HepG2 (cell line): Measurements from ENCODE around the gene VAV2. TPM values are rescaled to one million over a fixed set of nuclear protein-coding genes. Genes with fewer than 3 reads are reported as not detected.
A peak's percentile ranks its signal among the peaks of the same experiment; 100 is the strongest.

Source experiments
- ASH2L ChIP-seq: fragments of 300-600, 200-600 bp; sonication (generic); IDR thresholded peaks from 2 replicates; pipeline ENCODE4 v1.7.0; 2017; ENCODE audit warnings: low read depth, mild to moderate bottlenecking, moderate library complexity, mixed read lengths, low read length; ENCODE audit not compliant: insufficient read length
- ATF3 ChIP-seq: sonication (generic); formaldehyde crosslinking; IDR thresholded peaks from 2 replicates; pipeline ENCODE4 v1.4.0; 2020; ENCODE audit warnings: missing genetic modification reagents
- CC2D1A ChIP-seq: sonication (generic); formaldehyde crosslinking; IDR thresholded peaks from 2 replicates; pipeline ENCODE4 v1.8.1; 2023; ENCODE audit warnings: mild to moderate bottlenecking, missing genetic modification reagents
- CERS6 ChIP-seq: sonication (generic); formaldehyde crosslinking; IDR thresholded peaks from 2 replicates; pipeline ENCODE4 v1.5.0; 2020; ENCODE audit warnings: missing genetic modification reagents
- DPF2 ChIP-seq: sonication (generic); formaldehyde crosslinking; IDR thresholded peaks from 2 replicates; pipeline ENCODE4 v1.4.0; 2020; ENCODE audit warnings: mild to moderate bottlenecking, low read depth, missing genetic modification reagents, borderline replicate concordance
- FOXO1 ChIP-seq: sonication (generic); formaldehyde crosslinking; IDR thresholded peaks from 2 replicates; pipeline ENCODE4 v1.4.0; 2020; ENCODE audit warnings: missing genetic modification reagents
- GPBP1L1 ChIP-seq: sonication (generic); formaldehyde crosslinking; IDR thresholded peaks from 2 replicates; pipeline ENCODE4 v1.5.0; 2020; ENCODE audit warnings: mild to moderate bottlenecking, missing genetic modification reagents
- NONO ChIP-seq, 2 experiments: fragments of 450-650 bp in 1 of 2; sonication (generic) in 1 of 2; formaldehyde crosslinking in 1 of 2; IDR thresholded peaks in 1 of 2; conservative IDR thresholded peaks in 1 of 2; 2 replicates each; pipeline versions ENCODE4 v1.6.1 to v1.8.0; 2017 to 2022; ENCODE audit warnings: mild to moderate bottlenecking in 1 of 2, missing genetic modification reagents in 1 of 2, moderate library complexity in 1 of 2
- SOX5 ChIP-seq: IDR thresholded peaks from 2 replicates; pipeline ENCODE4 v1.6.1; 2016; ENCODE audit warnings: borderline replicate concordance
- SP4 ChIP-seq: sonication (generic); formaldehyde crosslinking; IDR thresholded peaks from 2 replicates; pipeline ENCODE4 v1.8.1; 2023; ENCODE audit warnings: mild to moderate bottlenecking, missing genetic modification reagents
- SPEN ChIP-seq: sonication (generic); formaldehyde crosslinking; IDR thresholded peaks from 2 replicates; pipeline ENCODE4 v1.5.1; 2020; ENCODE audit warnings: low read depth, mild to moderate bottlenecking, missing genetic modification reagents
- ZFP41 ChIP-seq: sonication (generic); formaldehyde crosslinking; IDR thresholded peaks from 2 replicates; pipeline ENCODE4 v1.4.0; 2020; ENCODE audit warnings: mild to moderate bottlenecking, missing genetic modification reagents, borderline replicate concordance
- ZNF235 ChIP-seq: sonication (generic); formaldehyde crosslinking; IDR thresholded peaks from 2 replicates; pipeline ENCODE4 v1.8.1; 2023; ENCODE audit warnings: mild to moderate bottlenecking, missing genetic modification reagents, borderline replicate concordance
- ZNF296 ChIP-seq: sonication (generic); formaldehyde crosslinking; conservative IDR thresholded peaks from 2 replicates; pipeline ENCODE4 v1.5.0; 2020; ENCODE audit warnings: mild to moderate bottlenecking, missing genetic modification reagents
- ZNF329 ChIP-seq: sonication (generic); formaldehyde crosslinking; IDR thresholded peaks from 2 replicates; pipeline ENCODE4 v1.9.0; 2021; ENCODE audit warnings: low read depth, mild to moderate bottlenecking, missing genetic modification reagents
- polyA plus RNA-seq, 8 experiments: library from polyadenylated mRNA; depleted of rRNA in 3 of 8; stranded (reverse) in 7 of 8; unstranded in 1 of 8; fragments of >200 nt; fragmentation: Illumina TruSeq in 4 of 8; extraction: Trizol in 4 of 8; gene quantifications; 2 replicates each; pipeline versions ENCODE4 v1.2.1 to v1.2.3, GENCODE V29; 2011 to 2016; ENCODE audit warnings: low read depth in 4 of 8, missing spikeins in 1 of 8, mixed read lengths in 1 of 8; ENCODE audit not compliant: insufficient read depth in 1 of 8
- total RNA-seq, 5 experiments: library from RNA; depleted of rRNA; stranded (reverse); fragments of >200 nt; fragmentation: Illumina TruSeq; extraction: Trizol; gene quantifications; 2 replicates each; pipeline ENCODE4 v1.2.3, GENCODE V29; 2016; ENCODE audit warnings: low read depth in 1 of 5
- TF ChIP-seq, protein P1 (sequence below): sonication (generic); formaldehyde crosslinking; conservative IDR thresholded peaks from 2 replicates; pipeline ENCODE4 v1.8.0; 2022; ENCODE audit warnings: low read depth, missing genetic modification reagents
- TF ChIP-seq, protein P2 (sequence below): sonication (generic); formaldehyde crosslinking; IDR thresholded peaks from 2 replicates; pipeline ENCODE4 v1.4.0; 2020; ENCODE audit warnings: missing genetic modification reagents, mild to moderate bottlenecking, borderline replicate concordance
- TF ChIP-seq, protein P3 (sequence below): sonication (generic); formaldehyde crosslinking; IDR thresholded peaks from 2 replicates; pipeline ENCODE4 v1.4.0; 2020; ENCODE audit warnings: missing genetic modification reagents; ENCODE audit errors: not compliant biosample characterization
- TF ChIP-seq, protein P4 (sequence below): sonication (generic); formaldehyde crosslinking; IDR thresholded peaks from 2 replicates; pipeline ENCODE4 v1.4.0; 2020; ENCODE audit warnings: mild to moderate bottlenecking, missing genetic modification reagents

The VAV2 gene
- total and polyA plus RNA-seq, 2 of the 13 experiments (the other 11 are each of a cell fraction or from before 2014, with no cell fraction given): 22.5 to 22.9 TPM

GRCh38 chr9:133979273-133979920 is 12.7 kb downstream of the VAV2 start (continued):
- TF ChIP-seq ATF3 (CRISPR knock-in tag): no peak
- peak; percentile 53; the same call in 1 of the 2 replicates for TF ChIP-seq ZNF296
- 0 out of 2 replicates have a peak, but pooled peaks have one; percentile 59 for TF ChIP-seq ZNF329 (CRISPR knock-in tag)
- TF ChIP-seq, protein P1, sequence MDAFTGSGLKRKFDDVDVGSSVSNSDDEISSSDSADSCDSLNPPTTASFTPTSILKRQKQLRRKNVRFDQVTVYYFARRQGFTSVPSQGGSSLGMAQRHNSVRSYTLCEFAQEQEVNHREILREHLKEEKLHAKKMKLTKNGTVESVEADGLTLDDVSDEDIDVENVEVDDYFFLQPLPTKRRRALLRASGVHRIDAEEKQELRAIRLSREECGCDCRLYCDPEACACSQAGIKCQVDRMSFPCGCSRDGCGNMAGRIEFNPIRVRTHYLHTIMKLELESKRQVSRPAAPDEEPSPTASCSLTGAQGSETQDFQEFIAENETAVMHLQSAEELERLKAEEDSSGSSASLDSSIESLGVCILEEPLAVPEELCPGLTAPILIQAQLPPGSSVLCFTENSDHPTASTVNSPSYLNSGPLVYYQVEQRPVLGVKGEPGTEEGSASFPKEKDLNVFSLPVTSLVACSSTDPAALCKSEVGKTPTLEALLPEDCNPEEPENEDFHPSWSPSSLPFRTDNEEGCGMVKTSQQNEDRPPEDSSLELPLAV (CRISPR knock-in tag): no peak
- TF ChIP-seq, protein P2, sequence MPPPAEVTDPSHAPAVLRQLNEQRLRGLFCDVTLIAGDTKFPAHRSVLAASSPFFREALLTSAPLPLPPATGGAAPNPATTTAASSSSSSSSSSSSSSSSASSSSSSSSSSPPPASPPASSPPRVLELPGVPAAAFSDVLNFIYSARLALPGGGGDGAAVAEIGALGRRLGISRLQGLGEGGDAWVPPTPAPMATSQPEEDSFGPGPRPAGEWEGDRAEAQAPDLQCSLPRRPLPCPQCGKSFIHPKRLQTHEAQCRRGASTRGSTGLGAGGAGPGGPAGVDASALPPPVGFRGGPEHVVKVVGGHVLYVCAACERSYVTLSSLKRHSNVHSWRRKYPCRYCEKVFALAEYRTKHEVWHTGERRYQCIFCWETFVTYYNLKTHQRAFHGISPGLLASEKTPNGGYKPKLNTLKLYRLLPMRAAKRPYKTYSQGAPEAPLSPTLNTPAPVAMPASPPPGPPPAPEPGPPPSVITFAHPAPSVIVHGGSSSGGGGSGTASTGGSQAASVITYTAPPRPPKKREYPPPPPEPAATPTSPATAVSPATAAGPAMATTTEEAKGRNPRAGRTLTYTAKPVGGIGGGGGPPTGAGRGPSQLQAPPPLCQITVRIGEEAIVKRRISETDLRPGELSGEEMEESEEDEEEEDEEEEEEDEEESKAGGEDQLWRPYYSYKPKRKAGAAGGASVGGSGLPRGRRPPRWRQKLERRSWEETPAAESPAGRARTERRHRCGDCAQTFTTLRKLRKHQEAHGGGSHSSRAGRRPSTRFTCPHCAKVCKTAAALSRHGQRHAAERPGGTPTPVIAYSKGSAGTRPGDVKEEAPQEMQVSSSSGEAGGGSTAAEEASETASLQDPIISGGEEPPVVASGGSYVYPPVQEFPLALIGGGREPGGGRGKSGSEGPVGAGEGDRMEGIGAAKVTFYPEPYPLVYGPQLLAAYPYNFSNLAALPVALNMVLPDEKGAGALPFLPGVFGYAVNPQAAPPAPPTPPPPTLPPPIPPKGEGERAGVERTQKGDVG (CRISPR knock-in tag): peak; percentile 4; the same call in 1 of the 2 replicates
- TF ChIP-seq SP4 (CRISPR knock-in tag): peak; percentile 28
- TF ChIP-seq, protein P3, sequence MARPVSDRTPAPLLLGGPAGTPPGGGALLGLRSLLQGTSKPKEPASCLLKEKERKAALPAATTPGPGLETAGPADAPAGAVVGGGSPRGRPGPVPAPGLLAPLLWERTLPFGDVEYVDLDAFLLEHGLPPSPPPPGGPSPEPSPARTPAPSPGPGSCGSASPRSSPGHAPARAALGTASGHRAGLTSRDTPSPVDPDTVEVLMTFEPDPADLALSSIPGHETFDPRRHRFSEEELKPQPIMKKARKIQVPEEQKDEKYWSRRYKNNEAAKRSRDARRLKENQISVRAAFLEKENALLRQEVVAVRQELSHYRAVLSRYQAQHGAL (CRISPR knock-in tag): peak; percentile 23
- peak; percentile 92 for TF ChIP-seq SPEN (CRISPR knock-in tag)
- no peak for TF ChIP-seq ASH2L
- TF ChIP-seq, protein P4, sequence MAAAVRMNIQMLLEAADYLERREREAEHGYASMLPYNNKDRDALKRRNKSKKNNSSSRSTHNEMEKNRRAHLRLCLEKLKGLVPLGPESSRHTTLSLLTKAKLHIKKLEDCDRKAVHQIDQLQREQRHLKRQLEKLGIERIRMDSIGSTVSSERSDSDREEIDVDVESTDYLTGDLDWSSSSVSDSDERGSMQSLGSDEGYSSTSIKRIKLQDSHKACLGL: 0 out of 2 replicates have a peak, but pooled peaks have one; percentile 72
- no peak for TF ChIP-seq CERS6 (CRISPR knock-in tag)
- 0 out of 2 replicates have a peak, but pooled peaks have one; percentile 45 for TF ChIP-seq ZFP41
- peak; percentile 75 for TF ChIP-seq FOXO1
- no peak for TF ChIP-seq CC2D1A (CRISPR knock-in tag)
- TF ChIP-seq GPBP1L1: no peak
- 0 out of 2 replicates have a peak, but pooled peaks have one; percentile 62 for TF ChIP-seq DPF2 (CRISPR knock-in tag)
- peak; percentile 32; the same call in 1 of the 2 replicates for TF ChIP-seq SOX5 (CRISPR knock-in tag)
- TF ChIP-seq ZNF235 (CRISPR knock-in tag): no peak
- TF ChIP-seq NONO (IDR thresholded peaks at IDR 0.05): no peak
- TF ChIP-seq NONO (CRISPR knock-in tag; conservative IDR thresholded peaks at IDR 0.05): peak; percentile 89; the same call in 1 of the 2 replicates
